Stimulated activated naive CD4-positive, alpha-beta T cell (primary cell): Measurements from ENCODE around the gene CILP2.

Experiments used
- DNase-seq, 6 experiments: peaks; one replicate each; lab custom pipeline; 2025; lab: John Stamatoyannopoulos, UW

The CILP2 gene

GRCh38 chr19:19538061-19538784 lies at the start of gene CILP2:
Gene CILP2, plus strand, starts transcription at chr19:19538265. Its CDS starts 85 bp downstream, at chr19:19538350.
- peak in 5 of 6 experiments; percentile 23 to 58 (median 28) for DNase-seq

- DNase-seq: peak; percentile 85 to 96 (median 92)
Observed at GRCh38 chr19:19488875-19489690, 49.0 kb upstream of the CILP2 start.

GRCh38 chr19:19489804-19490204 lies 48.3 kb upstream of the CILP2 start:
- peak in 3 of 6 experiments; percentile 35 to 58 (median 51) for DNase-seq

- DNase-seq: peak; percentile 57 to 85 (median 72)
Observed at GRCh38 chr19:19490214-19490968, 47.7 kb upstream of the CILP2 start.

- DNase-seq: no peak
Observed at GRCh38 chr19:19491321-19492025, 46.6 kb upstream of the CILP2 start.

GRCh38 chr19:19492026-19492610 lies 45.9 kb upstream of the CILP2 start:
- DNase-seq: no peak

- DNase-seq: no peak
Observed at GRCh38 chr19:19493841-19494546, 44.1 kb upstream of the CILP2 start.

- no peak for DNase-seq
Observed at GRCh38 chr19:19495614-19496603, 42.2 kb upstream of the CILP2 start.

- DNase-seq: no peak
Observed at GRCh38 chr19:19498255-19498991, 39.6 kb upstream of the CILP2 start.

- no peak for DNase-seq
Observed at GRCh38 chr19:19499272-19499995, 38.6 kb upstream of the CILP2 start.

GRCh38 chr19:19500975-19501644 lies 37.0 kb upstream of the CILP2 start:
- DNase-seq: no peak

- no peak for DNase-seq
Observed at GRCh38 chr19:19501798-19502197, 36.3 kb upstream of the CILP2 start.

- no peak for DNase-seq
Observed at GRCh38 chr19:19502281-19502680, 35.8 kb upstream of the CILP2 start.

- DNase-seq: no peak
Observed at GRCh38 chr19:19502808-19503602, 35.1 kb upstream of the CILP2 start.

- DNase-seq: no peak
Observed at GRCh38 chr19:19504754-19505668, 33.1 kb upstream of the CILP2 start.
